NB4 (cell line): ENCODE data around the gene SSR2.

Experiments
- CTCF ChIP-seq: IDR thresholded peaks from one replicate; pipeline ENCODE4 v1.5.1; 2012; ENCODE audit warnings: low read depth, low read length
- MYC ChIP-seq: IDR thresholded peaks from 2 replicates; pipeline ENCODE4 v1.6.1; 2011; ENCODE audit warnings: low read depth, low read length
- POLR2A ChIP-seq: IDR thresholded peaks from 2 replicates; pipeline ENCODE4 v1.6.1; 2011; ENCODE audit warnings: mild to moderate bottlenecking; ENCODE audit not compliant: insufficient read length; ENCODE audit errors: extremely low read depth

- TF ChIP-seq CTCF (no peak), POLR2A (no peak), MYC (no peak)
Measured at GRCh38 chr1:155962599-155963211, 58.0 kb downstream of the SSR2 start.
